Mesothelial cell of epicardium (in vitro differentiated cells): ENCODE data around the gene TMEM53. TPM values are rescaled to one million over a fixed set of nuclear protein-coding genes. Genes with fewer than 3 reads are reported as not detected.

Experiments
- DNase-seq, 2 experiments: peaks; one replicate each; pipeline ENCODE4 v3.0.0; 2021; ENCODE audit warnings: low spot score in 2 of 2; ENCODE audit not compliant: unreplicated experiment in 2 of 2
- H3K27ac Mint-ChIP-seq: 2 replicates; pipeline ENCODE4 v1.8.0; 2021; ENCODE audit warnings: mixed read lengths
- H3K27me3 Mint-ChIP-seq: 2 replicates; pipeline ENCODE4 v1.8.0; 2021; ENCODE audit warnings: low read depth, mixed read lengths
- H3K36me3 Mint-ChIP-seq: 2 replicates; pipeline ENCODE4 v1.8.0; 2021; ENCODE audit warnings: mixed read lengths
- H3K4me1 Mint-ChIP-seq: 2 replicates; pipeline ENCODE4 v1.8.0; 2021; ENCODE audit warnings: mixed read lengths
- H3K4me3 Mint-ChIP-seq: 2 replicates; pipeline ENCODE4 v1.8.0; 2021; ENCODE audit warnings: mild to moderate bottlenecking, moderate library complexity, mixed read lengths
- H3K9me3 Mint-ChIP-seq: 2 replicates; pipeline ENCODE4 v1.8.0; 2021; ENCODE audit warnings: mixed read lengths
- CTCF ChIP-seq: fragments of 200-600 bp; sonication (generic); IDR thresholded peaks from one replicate; pipeline ENCODE4 v1.5.0; 2021; ENCODE audit warnings: antibody characterized with exemption; ENCODE audit not compliant: unreplicated experiment
- total RNA-seq: library from RNA; stranded (reverse); gene quantifications from 3 replicates; pipeline ENCODE4 v1.2.1, GENCODE V29; 2021

The TMEM53 gene
- total RNA-seq, 1 donor from 2014 or later, result 8.9 TPM

- Mint-ChIP-seq H3K27me3 (peaks cover 64% of the 10 kb centered on the region), H3K4me3 (no peak overlapping the region), H3K9me3 (no peaks in the 10 kb centered on the region), H3K36me3 (no peaks in the 10 kb centered on the region), H3K4me1 (peaks cover 2% of the 10 kb centered on the region), H3K27ac (no peak overlapping the region)
- no peak for TF ChIP-seq CTCF
- no peak for DNase-seq
Observed at GRCh38 chr1:44609768-44610526, 64.3 kb downstream of the TMEM53 start.

- peaks cover 2% of the 10 kb centered on the region for H3K4me1 Mint-ChIP-seq
- H3K27me3 Mint-ChIP-seq, result peaks cover 63% of the 10 kb centered on the region
Observed at GRCh38 chr1:44609412-44609767, 64.9 kb downstream of the TMEM53 start.

GRCh38 chr1:44608141-44608540 is 66.1 kb downstream of the TMEM53 start:
- DNase-seq, result no peak

More at GRCh38 chr1:44609412-44609767, 64.9 kb downstream of the TMEM53 start:
- no peak overlapping the region for H3K27ac Mint-ChIP-seq
- H3K36me3 Mint-ChIP-seq, result no peaks in the 10 kb centered on the region
- no peak overlapping the region for H3K4me3 Mint-ChIP-seq
- no peaks in the 10 kb centered on the region for H3K9me3 Mint-ChIP-seq
- DNase-seq, result peak in 1 of 2 experiments; percentile 64
- TF ChIP-seq CTCF, result peak; percentile 49

GRCh38 chr1:44606701-44607281 is 67.5 kb downstream of the TMEM53 start:
- DNase-seq, result no peak
- H3K9me3 Mint-ChIP-seq, result no peaks in the 10 kb centered on the region
- H3K4me1 Mint-ChIP-seq, result peaks cover 6% of the 10 kb centered on the region
- H3K4me3 Mint-ChIP-seq, result no peak overlapping the region
- peaks cover 61% of the 10 kb centered on the region for H3K27me3 Mint-ChIP-seq
- no peak overlapping the region for H3K27ac Mint-ChIP-seq
- no peaks in the 10 kb centered on the region for H3K36me3 Mint-ChIP-seq
- no peak for TF ChIP-seq CTCF

More at GRCh38 chr1:44608141-44608540, 66.1 kb downstream of the TMEM53 start:
- no peaks in the 10 kb centered on the region for H3K9me3 Mint-ChIP-seq
- no peak overlapping the region for H3K4me3 Mint-ChIP-seq
- H3K36me3 Mint-ChIP-seq, result no peaks in the 10 kb centered on the region
- peaks cover 69% of the 10 kb centered on the region for H3K27me3 Mint-ChIP-seq
- H3K27ac Mint-ChIP-seq, result no peak overlapping the region
- TF ChIP-seq CTCF, result no peak
- peaks cover 6% of the 10 kb centered on the region for H3K4me1 Mint-ChIP-seq

- H3K36me3 Mint-ChIP-seq, result no peaks in the 10 kb centered on the region
- H3K4me1 Mint-ChIP-seq, result peaks cover 6% of the 10 kb centered on the region
- no peak overlapping the region for H3K27ac Mint-ChIP-seq
- no peaks in the 10 kb centered on the region for H3K9me3 Mint-ChIP-seq
- TF ChIP-seq CTCF, result no peak
- H3K27me3 Mint-ChIP-seq, result peaks cover 54% of the 10 kb centered on the region
- no peak overlapping the region for H3K4me3 Mint-ChIP-seq
- no peak for DNase-seq
Observed at GRCh38 chr1:44605914-44606615, 68.2 kb downstream of the TMEM53 start.
